Thymus (tissue), 11 donors: ENCODE measurements around the gene DUS1L. TPM values are rescaled to one million over a fixed set of nuclear protein-coding genes. Genes with fewer than 3 reads are reported as not detected.
A peak's percentile ranks its signal among the peaks of the same experiment; 100 is the strongest.

ENCODE experiments used
- DNase-seq, 9 donors: peaks; one replicate each; pipeline ENCODE4 v3.0.0-alpha.2; 2013; ENCODE audit warnings: low spot score in 9 of 9, low read depth in 6 of 9, missing footprints in 1 of 9
- H3K27ac ChIP-seq, 2 donors: one replicate each; pipeline ENCODE4 v1.5.1; 2013; ENCODE audit warnings: control low read depth in 1 of 2, low read depth in 1 of 2, low read length in 1 of 2, mild to moderate bottlenecking in 1 of 2, moderate library complexity in 1 of 2
- H3K27me3 ChIP-seq, 2 donors: one replicate each; pipeline ENCODE4 v1.5.1; 2013; ENCODE audit warnings: low read length in 1 of 2; ENCODE audit not compliant: control insufficient read depth in 2 of 2, insufficient read depth in 1 of 2
- H3K36me3 ChIP-seq, 2 donors: one replicate each; pipeline ENCODE4 v1.5.1; 2013; ENCODE audit warnings: low read length in 1 of 2, mild to moderate bottlenecking in 1 of 2, moderate library complexity in 1 of 2; ENCODE audit not compliant: control insufficient read depth in 2 of 2, insufficient read depth in 2 of 2
- H3K4me1 ChIP-seq, 2 donors: one replicate each; pipeline ENCODE4 v1.5.1; 2013; ENCODE audit warnings: low read length in 2 of 2; ENCODE audit not compliant: control insufficient read depth in 2 of 2, insufficient read depth in 2 of 2
- H3K4me3 ChIP-seq, 2 donors: one replicate each; pipeline ENCODE4 v1.5.1; 2013; ENCODE audit warnings: low read length in 2 of 2, control low read depth in 1 of 2, mild to moderate bottlenecking in 1 of 2
- H3K9me3 ChIP-seq, 2 donors: one replicate each; pipeline ENCODE4 v1.5.1; 2013; ENCODE audit warnings: low read length in 1 of 2, mild to moderate bottlenecking in 1 of 2; ENCODE audit not compliant: control insufficient read depth in 2 of 2, insufficient read depth in 1 of 2
- WGBS: extraction: QIAGEN DNeasy Blood & Tissue Kit; methylation state at CpG from one replicate; pipeline ENCODE4 v1.1.7; 2013; 5-methylcytosine and 5-hydroxymethylcytosine counted together
- polyA plus RNA-seq: library from polyadenylated mRNA; stranded (reverse); fragments of 200-250 nt; gene quantifications from one replicate; pipeline ENCODE4 v1.2.3, GENCODE V29; 2013
- total RNA-seq: library from RNA; stranded (reverse); fragments of 120-200 nt; gene quantifications from one replicate; pipeline ENCODE4 v1.2.4, GENCODE V29; 2013
- donor health status: healthy.

DUS1L gene
- total and polyA plus RNA-seq, 2 donors = 57.9 to 147 TPM

DNA sequence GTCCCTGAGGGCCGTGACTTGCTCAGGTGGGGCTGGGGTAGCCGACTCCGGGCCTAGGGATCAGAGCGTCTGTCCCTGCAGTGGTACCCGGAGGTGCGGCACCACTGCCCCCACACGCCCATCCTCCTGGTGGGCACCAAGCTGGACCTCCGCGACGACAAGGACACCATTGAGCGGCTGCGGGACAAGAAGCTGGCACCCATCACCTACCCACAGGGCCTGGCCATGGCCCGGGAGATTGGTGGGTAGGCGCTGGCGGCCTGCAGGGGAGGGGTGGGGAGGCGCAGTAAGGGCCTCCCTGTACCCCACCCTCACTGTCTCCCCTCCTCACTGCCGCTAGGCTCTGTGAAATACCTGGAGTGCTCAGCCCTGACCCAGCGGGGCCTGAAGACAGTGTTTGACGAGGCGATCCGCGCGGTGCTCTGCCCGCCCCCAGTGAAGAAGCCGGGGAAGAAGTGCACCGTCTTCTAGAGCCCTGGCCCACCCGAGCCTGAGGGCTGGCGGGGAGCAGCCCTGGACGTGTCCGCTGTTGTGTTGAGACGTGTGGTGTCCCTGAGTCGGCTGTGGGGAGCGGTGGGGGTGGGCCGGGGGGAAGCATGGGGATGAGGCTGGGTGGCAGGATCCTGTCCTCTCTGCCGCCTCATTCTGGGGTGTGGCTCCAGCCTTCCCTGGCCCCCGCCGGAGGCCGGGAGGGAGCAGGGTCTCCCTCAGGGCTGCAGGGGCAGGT is 32.1 kb downstream of the DUS1L start:
- Histone ChIP-seq H3K4me1 (peaks cover 19 to 41% of the 10 kb centered on the region in 2 donors), H3K4me3 (no peak overlapping the region), H3K9me3 (peaks cover 0 to 2% of the 10 kb centered on the region in 2 donors), H3K27ac (no peak overlapping the region), H3K36me3 (peaks cover 4 to 13% of the 10 kb centered on the region in 2 donors), H3K27me3 (peaks cover 6 to 31% of the 10 kb centered on the region in 2 donors)
- no peak for DNase-seq
- 97% methylated on average over 38 of the region's 38 CpGs for WGBS

DNA sequence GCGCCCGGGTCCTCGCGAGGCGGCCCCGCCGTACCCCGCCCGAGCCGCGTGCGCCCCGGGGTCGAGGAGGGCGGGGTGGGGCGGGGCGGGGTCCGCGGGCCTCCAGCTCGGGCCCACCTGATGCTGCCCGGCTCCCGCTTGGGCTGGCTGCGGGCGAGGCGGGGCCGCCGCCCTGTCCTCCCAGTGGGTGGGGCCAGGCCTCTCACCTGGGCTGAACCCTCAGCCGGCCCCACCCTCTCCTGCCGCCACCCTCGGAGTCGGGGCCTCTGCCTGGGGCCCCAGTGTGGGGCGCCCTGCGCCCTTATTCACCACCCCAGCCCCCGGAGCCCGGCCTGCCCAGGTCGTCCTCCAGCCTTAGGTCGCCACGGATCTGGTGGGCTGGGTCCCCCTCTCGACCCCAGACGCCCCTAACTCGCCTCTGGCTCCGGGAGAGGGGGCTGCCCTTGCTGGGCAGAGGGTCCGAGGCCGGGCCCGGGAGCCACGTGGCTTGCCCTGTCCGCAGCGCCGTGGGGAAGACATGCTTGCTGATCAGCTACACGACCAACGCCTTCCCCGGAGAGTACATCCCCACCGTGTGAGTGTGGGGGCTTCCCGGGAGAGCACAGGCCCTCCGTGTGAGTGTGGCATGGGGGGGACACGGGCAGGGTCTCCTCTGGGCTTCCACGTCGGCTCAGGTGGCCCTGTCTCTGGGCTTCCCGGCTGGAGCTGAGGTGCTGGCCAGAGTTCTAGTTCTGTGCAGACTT is 33.5 kb downstream of the DUS1L start:
- no peak for DNase-seq
- peaks cover 0 to 2% of the 10 kb centered on the region in 2 donors for H3K9me3 ChIP-seq
- H3K27me3 ChIP-seq = peaks cover 6 to 31% of the 10 kb centered on the region in 2 donors
- peaks cover 14 to 25% of the 10 kb centered on the region in 2 donors for H3K36me3 ChIP-seq
- H3K4me1 ChIP-seq = peaks cover 18 to 34% of the 10 kb centered on the region in 2 donors
- H3K27ac ChIP-seq = no peak overlapping the region
- 15% methylated on average over 59 of the region's 59 CpGs for WGBS
- H3K4me3 ChIP-seq = peak overlapping the region in 1 of 2 donors; percentile 57

DNA sequence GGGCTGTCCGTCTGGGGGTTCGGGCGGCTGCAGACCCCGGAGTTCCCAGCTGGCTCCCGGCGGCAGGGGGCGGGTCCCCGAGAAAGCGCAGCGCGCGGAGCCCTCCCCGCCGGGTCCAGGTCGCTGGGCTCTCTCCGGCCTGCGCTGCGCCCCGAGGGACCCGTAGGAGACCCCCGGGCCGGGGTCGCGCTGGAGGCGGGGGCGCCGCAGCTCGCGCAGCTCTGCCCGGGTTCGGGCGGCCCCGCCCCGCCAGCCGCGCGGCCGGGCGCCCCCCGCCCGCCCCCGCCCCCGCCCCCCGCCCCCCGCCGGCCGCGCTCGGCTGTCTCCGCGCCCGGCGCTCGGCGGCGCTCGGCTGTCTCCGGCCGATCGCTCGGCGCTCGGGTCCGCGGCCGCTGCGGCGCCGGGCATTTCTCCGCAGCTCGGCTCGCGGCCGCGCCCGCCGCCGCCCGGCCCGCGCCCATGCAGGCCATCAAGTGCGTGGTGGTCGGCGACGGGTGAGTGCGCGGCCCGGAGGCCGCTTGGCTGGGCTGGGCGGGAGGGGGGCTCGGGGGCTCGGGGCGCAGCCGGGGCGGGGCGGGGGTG is 34.2 kb downstream of the DUS1L start, which contains the start of gene RAC3:
TSS of gene RAC3 (plus strand) at position 376 of the 582 bp plus-strand sequence. CDS start at position 460, 84 bp downstream.
- Histone ChIP-seq H3K4me1 (peaks cover 11 to 27% of the 10 kb centered on the region in 2 donors), H3K27ac (peak within 1 kb of the TSS in 1 of 2 donors; percentile 43), H3K27me3 (peaks cover 6 to 31% of the 10 kb centered on the region in 2 donors), H3K4me3 (peak within 1 kb of the TSS; percentile 46 to 57), H3K36me3 (peaks cover 18 to 25% of the 10 kb centered on the region in 2 donors), H3K9me3 (no peaks in the 10 kb centered on the region)
- no peak for DNase-seq
- 1% methylated on average over 95 of the region's 96 CpGs for WGBS

DNA sequence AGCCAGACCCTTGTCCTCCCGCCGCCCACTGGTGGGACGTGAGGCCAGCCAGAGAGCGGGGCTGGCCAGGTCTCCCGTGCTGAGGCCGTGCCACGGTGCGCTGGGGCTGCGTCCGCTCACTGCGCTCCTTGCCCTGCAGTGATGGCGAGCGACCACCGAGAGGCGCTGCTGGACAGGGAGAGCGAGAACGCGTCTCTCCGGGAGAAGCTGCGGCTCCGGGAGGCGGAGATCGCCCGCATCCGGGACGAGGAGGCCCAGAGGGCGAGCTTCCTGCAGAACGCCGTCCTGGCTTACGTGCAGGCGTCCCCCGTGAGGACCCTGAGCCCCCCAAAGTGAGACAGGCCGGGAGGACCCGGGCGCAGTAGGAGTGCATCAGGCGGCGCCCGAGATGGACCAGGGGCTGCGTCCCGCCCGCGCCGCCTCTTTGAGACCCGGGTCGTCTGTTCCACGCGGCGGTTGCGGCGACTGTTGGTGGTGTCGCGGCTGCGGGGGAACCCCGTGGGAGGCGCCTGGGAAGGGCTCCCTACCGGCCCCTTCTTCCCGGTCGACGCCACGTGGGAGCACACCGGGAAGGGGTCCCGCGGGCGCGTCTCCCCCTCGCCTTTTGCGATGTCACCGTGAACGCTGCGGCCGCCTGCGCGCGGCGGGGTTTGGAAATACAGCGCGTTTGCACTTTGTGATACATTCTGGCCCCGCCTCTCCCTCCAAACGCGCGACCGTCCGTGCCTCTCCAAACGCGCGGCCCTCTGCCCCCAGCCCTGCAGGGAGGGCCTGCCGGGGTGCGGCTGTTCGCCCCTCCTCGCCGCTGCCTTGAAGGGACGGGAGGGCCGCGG is 34.9 kb downstream of the DUS1L start:
- Histone ChIP-seq H3K27me3 (peaks cover 6 to 31% of the 10 kb centered on the region in 2 donors), H3K9me3 (no peaks in the 10 kb centered on the region), H3K4me1 (peaks cover 9 to 23% of the 10 kb centered on the region in 2 donors), H3K4me3 (peak overlapping the region; percentile 46 to 57), H3K36me3 (peaks cover 23 to 28% of the 10 kb centered on the region in 2 donors), H3K27ac (peak overlapping the region in 1 of 2 donors; percentile 43)
- under 1% methylated on average over 94 of the region's 94 CpGs for WGBS
- peak in 8 of 9 donors; percentile 52 to 89 (median 71) for DNase-seq

DNA sequence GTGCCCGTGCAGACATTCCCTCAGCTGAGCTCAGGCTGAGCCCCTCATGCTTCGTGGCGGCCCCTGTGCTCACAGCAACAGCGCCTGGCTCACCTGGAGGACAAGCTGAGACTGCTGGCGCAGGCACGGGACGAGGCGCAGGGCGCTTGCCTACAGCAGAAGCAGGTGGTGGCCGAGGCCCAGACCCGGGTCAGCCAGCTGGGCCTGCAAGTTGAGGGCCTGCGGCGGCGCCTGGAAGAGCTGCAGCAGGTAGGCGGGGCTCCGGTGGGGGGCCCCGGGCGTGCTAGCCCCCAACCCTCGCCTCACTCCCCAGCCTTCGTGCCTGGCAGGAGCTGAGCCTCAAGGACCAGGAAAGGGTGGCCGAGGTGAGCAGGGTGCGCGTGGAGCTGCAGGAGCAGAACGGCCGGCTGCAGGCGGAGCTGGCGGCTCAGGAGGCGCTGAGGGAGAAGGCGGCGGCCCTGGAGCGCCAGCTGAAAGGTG is 35.6 kb downstream of the DUS1L start:
- H3K36me3 ChIP-seq = peaks cover 23 to 24% of the 10 kb centered on the region in 2 donors
- H3K4me1 ChIP-seq = peaks cover 9 to 23% of the 10 kb centered on the region in 2 donors
- H3K9me3 ChIP-seq = no peaks in the 10 kb centered on the region
- peak overlapping the region in 1 of 2 donors; percentile 57 for H3K4me3 ChIP-seq
- no peak for DNase-seq
- WGBS = 83% methylated on average over 31 of the region's 31 CpGs
- peaks cover 6 to 31% of the 10 kb centered on the region in 2 donors for H3K27me3 ChIP-seq
- H3K27ac ChIP-seq = no peak overlapping the region

DNA sequence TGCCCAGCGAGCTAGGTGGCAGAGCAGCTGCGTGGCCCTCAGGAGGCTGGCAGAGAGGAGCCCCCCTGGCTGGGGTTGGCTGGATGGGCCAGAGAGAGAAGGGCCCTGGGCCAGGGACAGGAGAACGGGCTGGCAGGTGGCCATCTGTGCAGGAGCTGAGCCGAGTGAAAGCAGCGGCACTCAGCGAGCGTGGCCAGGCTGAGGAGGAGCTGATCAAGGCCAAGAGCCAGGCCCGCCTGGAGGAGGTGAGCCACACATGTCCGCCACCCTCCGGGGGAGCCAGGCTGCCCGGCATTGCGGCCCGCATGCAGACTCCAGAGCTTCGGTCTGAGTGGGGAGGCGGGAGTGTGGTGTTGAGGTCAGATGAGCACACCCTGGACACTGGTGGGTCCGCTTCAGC is 36.2 kb downstream of the DUS1L start:
- Histone ChIP-seq H3K36me3 (peaks cover 23 to 24% of the 10 kb centered on the region in 2 donors), H3K27me3 (peaks cover 6 to 31% of the 10 kb centered on the region in 2 donors), H3K4me1 (peaks cover 9 to 28% of the 10 kb centered on the region in 2 donors), H3K4me3 (no peak overlapping the region), H3K9me3 (no peaks in the 10 kb centered on the region), H3K27ac (no peak overlapping the region)
- WGBS = 95% methylated on average over 16 of the region's 16 CpGs
- DNase-seq = no peak

DNA sequence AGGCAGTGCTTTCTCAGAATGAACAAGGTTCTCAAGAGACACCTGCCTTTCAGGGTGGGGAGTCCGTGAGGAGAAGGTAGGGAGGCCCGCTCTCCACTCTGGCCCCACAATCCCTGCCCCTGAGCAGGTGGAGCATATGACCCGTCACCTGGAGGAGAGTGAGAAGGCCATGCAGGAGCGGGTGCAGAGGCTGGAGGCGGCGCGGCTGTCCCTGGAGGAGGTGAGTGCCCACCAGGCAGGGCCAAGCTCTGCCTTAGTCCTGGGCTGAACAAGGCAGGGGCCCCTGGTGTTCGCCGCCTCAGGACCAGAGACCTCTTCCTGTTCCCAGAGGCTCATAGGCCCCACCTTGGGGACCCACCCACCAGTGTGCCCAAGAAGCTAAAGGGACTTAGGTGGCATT is 36.6 kb downstream of the DUS1L start:
- Histone ChIP-seq H3K27ac (no peak overlapping the region), H3K4me3 (no peak overlapping the region), H3K36me3 (peaks cover 23 to 24% of the 10 kb centered on the region in 2 donors), H3K9me3 (no peaks in the 10 kb centered on the region), H3K27me3 (peaks cover 6 to 31% of the 10 kb centered on the region in 2 donors), H3K4me1 (peaks cover 13 to 33% of the 10 kb centered on the region in 2 donors)
- DNase-seq = no peak
- WGBS = 96% methylated on average over 9 of the region's 9 CpGs

DNA sequence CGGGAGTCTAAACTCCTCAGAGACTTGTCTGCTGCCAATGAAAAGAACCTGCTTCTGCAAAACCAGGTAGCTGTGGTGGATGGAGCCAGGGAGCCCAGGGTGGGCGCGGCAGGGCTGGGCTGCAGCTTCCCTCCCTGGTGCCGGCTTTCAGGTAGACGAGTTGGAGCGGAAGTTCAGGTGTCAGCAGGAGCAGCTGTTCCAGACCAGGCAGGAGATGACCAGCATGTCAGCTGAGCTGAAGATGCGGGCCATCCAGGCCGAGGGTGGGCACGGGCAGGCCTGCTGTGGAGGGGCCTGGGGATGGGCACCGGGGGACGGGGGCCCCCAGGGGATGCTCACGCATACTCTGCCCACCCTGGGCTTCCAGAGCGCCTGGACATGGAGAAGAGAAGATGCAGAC is 37.4 kb downstream of the DUS1L start:
- peaks cover 15 to 38% of the 10 kb centered on the region in 2 donors for H3K4me1 ChIP-seq
- peaks cover 22 to 23% of the 10 kb centered on the region in 2 donors for H3K36me3 ChIP-seq
- 96% methylated on average over 13 of the region's 13 CpGs for WGBS
- no peak overlapping the region for H3K27ac ChIP-seq
- DNase-seq = no peak
- peaks cover 6 to 29% of the 10 kb centered on the region in 2 donors for H3K27me3 ChIP-seq
- H3K4me3 ChIP-seq = no peak overlapping the region
- H3K9me3 ChIP-seq = no peaks in the 10 kb centered on the region
